ENCODE results near the gene RSU1. TPM values are rescaled to one million over a fixed set of nuclear protein-coding genes. Genes with fewer than 3 reads are reported as not detected.

Gene RSU1
- total RNA-seq, 1 donor from 2014 or later: 125 TPM

- DNase-seq (ENCODE audit: low spot score): no peak
Measured at GRCh38 chr10:16745061-16745460, 72.2 kb downstream of the RSU1 start.

DNA sequence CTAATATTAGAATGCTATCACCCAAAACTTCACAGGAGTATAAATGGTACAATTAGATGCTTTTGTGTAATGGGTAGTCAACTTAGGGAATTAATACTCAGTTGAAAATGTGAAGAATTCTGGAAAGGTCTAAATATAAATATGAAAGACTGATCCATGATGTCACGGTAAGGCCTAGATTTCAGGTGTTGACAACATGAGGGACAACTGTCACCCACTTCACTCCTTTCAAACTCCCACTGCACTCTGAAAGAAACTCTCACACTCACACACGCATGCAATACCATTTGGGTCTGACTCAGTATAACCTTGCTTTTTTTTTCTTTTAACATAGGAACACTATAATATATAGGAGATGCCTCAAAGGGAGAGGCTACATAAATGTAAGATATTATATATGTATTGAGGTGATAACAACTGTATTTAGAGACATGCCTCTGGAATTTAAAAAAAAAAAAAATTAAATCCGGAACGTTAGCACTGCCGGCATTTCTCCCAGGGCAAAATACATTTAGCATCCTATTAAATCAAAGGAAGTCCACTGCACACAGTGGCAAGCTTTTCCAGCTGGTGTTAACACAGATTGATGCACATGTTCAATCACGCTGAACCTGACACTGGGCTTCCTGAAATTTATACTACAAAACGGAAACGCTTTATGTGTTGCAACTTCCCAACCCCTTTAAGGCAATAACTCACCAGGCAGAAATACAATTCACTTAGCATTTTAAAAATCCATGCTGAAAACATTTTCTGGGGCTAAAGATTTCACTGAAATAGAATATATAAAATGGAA, 74.9 kb downstream of the RSU1 start:
- no peak for DNase-seq (ENCODE audit: low spot score)

GRCh38 chr10:16741540-16741939, 75.7 kb downstream of the RSU1 start:
- DNase-seq (ENCODE audit: low spot score): no peak

GRCh38 chr10:16737420-16737819, 79.8 kb downstream of the RSU1 start:
- no peak for DNase-seq (ENCODE audit: low spot score)

- no peak for DNase-seq (ENCODE audit: low spot score)
Measured at GRCh38 chr10:16735671-16736070, 81.6 kb downstream of the RSU1 start.

DNA sequence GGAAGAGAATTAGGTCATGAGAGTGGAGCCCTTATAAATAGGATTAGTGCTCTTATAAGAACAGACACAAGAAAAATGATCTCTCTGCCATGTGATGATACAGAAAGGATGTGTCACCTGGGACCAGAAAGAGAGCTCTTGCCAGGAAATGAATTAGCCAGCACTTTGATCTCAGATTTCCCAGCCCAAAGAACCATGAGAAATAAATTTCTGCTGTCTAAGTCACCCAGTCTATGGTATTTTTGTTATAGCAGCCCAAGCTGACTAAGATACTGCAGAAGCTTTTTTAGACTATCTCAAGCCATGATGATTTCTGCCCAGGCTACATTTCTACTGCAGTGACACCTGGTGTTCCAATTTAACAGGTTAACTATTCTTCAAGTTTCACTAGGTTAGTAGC, 84.8 kb downstream of the RSU1 start:
- DNase-seq (ENCODE audit: low spot score): no peak

- no peak for DNase-seq (ENCODE audit: low spot score)
Measured at GRCh38 chr10:16728266-16728665, 89.0 kb downstream of the RSU1 start.

GRCh38 chr10:16727666-16728065, 89.6 kb downstream of the RSU1 start:
- no peak for DNase-seq (ENCODE audit: low spot score)

DNA sequence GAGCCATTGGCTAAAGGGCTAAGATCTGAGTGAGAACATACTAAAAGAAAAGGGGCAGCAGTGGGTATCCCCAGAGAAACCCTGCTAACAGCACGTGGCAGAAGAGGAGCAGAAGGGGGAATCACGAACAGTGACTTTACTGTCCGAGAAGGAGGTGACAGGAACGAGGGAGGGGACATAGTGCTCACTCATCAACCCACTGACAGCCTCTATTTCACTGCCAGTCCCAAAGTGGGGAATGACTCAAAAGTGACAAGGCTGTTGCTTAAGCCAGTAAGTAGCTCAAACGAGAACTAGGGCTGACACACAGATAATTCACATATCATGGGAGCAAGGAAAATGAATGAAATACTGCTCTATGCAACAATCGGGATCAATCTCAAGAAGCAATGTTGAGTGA, 92.7 kb downstream of the RSU1 start:
- no peak for DNase-seq (ENCODE audit: low spot score)

GRCh38 chr10:16720812-16721211, 96.4 kb downstream of the RSU1 start:
- DNase-seq (ENCODE audit: low spot score): no peak

DNA sequence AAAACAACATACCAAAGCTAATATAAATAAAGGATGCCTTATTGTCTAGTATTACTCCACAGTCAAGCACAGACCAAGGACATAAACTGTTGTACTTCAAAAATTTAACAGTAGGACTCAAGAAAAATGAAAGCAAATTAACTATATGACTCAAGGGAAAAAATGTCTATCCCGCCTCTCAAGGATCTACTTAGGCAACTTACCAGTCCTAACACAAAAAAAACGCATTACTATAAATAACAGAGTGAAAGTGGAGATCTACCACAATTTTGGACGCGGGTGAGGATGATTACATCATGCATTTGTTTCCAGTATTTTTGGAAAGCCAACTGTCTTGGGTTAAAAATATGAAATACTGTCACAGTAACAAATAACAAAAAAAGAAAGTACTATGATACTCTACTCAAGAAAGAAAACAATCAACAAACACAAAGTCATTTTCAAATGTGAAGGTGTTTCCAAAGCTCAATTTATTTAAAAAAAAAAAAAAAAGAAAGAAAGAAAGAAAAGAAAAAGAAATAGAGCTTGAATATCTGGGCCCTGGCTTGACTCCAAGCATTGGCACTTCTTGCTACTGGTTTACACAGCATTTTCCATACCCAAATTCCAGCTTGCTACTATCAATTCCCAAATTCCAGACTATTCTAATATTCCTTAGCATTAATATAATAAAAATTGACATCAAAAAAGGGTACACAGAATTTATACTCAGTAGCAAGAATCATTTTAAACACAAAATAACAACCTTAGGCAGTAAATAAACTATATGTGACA, 99.4 kb downstream of the RSU1 start:
- no peak for DNase-seq (ENCODE audit: low spot score)

- DNase-seq (ENCODE audit: low spot score): no peak
Measured at GRCh38 chr10:16716051-16716450, 101.2 kb downstream of the RSU1 start.

- no peak for DNase-seq (ENCODE audit: low spot score)
Measured at GRCh38 chr10:16713290-16713689, 103.9 kb downstream of the RSU1 start.

GRCh38 chr10:16712883-16713282, 104.3 kb downstream of the RSU1 start:
- DNase-seq (ENCODE audit: low spot score): no peak

GRCh38 chr10:16700331-16700730, 116.9 kb downstream of the RSU1 start:
- DNase-seq (ENCODE audit: low spot score): no peak

- no peak for DNase-seq (ENCODE audit: low spot score)
Measured at GRCh38 chr10:16699435-16700057, 117.7 kb downstream of the RSU1 start.

- DNase-seq (ENCODE audit: low spot score): no peak
Measured at GRCh38 chr10:16698461-16698860, 118.8 kb downstream of the RSU1 start.

- DNase-seq (ENCODE audit: low spot score): no peak
Measured at GRCh38 chr10:16690417-16690816, 126.8 kb downstream of the RSU1 start.

DNA sequence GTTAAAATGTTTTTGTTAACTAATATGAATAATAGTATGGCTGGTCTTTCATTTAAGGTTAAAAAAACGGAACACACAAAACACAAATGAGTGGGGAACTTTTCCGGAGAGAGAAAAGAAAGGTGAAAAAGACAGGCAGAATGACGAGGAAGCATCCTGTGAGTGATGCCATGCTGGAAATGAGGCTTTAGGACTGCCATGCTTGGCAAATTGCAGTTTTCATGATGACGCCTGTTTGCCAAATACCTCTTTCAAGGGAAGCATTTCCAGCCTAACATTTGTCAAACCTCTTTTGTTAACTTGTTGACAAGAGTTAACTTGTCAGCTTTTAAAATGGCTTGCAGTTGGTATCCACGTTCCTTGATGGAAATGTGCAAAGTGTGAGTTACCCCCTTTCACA, 127.5 kb downstream of the RSU1 start:
- no peak for DNase-seq (ENCODE audit: low spot score)

GRCh38 chr10:16689227-16689626, 128.0 kb downstream of the RSU1 start:
- DNase-seq (ENCODE audit: low spot score): no peak

GRCh38 chr10:16686054-16686902, 130.9 kb downstream of the RSU1 start:
- no peak for DNase-seq (ENCODE audit: low spot score)

All from mesenteric fat pad (tissue), 1 donor.